GM12873 (cell line): ENCODE results near the gene C16orf87.

ENCODE experiments used
- CTCF ChIP-seq: IDR thresholded peaks from 2 replicates; pipeline ENCODE4 v1.5.1; 2012; ENCODE audit warnings: low read depth, mild to moderate bottlenecking, moderate library complexity, low read length, control low read depth; ENCODE audit not compliant: insufficient read depth; ENCODE audit errors: missing control alignments

The C16orf87 gene

DNA sequence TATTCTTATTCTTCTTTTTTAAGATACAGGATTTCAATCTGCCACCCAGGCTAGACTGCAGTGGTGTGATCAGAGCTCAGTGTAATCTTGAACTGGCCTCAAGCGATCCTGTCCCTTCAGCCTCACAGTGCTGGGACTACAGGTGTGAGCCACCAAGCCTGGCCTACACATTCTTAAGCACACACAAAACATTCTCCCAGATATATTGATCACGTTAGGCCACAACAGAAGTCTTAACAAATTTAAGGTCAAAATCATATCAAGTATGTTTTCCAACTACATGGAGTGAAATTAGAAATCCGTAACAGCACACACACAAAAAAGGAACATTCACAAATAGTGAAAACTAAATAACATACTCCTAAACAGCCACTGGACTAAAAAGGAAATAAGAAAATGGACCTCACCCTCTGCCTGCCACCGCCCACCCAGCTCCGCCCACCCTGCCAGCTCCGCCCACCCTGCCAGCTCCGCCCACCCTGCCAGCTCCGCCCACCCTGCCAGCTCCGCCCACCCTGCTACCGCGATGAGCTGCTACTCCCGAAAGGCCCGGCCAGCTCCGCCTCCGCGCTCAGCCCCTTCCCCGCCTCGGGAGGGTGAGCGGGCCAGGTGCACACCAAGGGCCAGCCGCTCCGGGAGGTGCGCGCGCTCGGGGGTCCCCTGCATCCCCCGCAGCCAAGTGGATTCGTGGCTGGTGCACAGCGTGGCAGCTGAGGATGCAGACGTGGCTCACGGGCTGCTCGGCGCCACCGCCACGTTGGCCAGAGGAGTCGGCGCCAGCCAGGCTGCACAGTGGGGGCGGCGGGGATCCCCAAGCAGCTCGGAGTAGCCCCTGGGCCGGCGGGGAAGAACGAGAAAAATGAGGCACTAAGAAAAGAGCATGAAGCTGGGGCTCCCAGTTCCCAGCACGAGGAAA, 41.2 kb downstream of the C16orf87 start:
- TF ChIP-seq CTCF, result no peak

DNA sequence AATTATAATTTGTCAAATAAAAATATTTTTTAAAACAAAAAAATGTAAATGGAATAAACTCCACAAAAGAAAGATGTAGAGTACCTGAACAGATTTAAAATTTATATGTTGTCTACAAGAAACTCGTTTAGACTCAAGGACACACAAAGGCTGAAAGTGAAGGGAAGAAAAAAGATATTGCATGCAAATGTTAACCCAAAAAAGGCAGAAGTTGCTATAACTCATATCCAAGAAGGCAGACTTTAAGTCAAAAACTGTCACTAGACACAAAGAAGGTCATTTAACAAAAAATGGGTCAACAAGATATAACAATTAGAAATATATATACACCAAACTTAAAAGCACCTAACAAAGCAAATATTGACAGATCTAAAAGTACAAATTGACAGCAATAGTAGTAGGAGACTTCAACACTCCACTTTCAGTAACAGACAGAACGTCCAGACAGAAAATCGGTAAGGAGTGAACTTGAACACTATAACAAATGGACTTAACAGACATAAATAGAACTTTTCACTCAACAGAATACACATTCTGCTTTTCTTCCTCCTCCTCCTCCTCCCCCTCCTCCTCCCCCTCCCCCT, 42.0 kb downstream of the C16orf87 start:
- TF ChIP-seq CTCF, result no peak

DNA sequence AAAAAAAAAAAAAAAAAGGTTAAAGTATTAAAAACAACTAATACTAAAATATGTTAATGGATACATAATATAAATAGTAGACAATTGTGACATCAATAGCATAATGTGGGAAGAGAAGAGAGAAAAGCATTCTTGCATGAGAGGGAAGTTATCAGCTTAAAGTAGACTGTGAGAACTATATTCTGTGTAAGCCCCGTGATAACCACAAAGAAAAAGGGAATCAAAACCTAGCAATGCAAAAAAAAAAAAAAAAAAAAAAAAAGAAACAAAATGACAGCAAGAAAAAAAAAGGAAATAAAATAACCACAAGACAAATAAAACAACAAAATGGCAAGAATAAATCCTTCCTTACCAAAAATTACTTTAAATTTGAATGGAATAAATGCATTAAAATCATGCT, 43.1 kb downstream of the C16orf87 start:
- no peak for TF ChIP-seq CTCF

DNA sequence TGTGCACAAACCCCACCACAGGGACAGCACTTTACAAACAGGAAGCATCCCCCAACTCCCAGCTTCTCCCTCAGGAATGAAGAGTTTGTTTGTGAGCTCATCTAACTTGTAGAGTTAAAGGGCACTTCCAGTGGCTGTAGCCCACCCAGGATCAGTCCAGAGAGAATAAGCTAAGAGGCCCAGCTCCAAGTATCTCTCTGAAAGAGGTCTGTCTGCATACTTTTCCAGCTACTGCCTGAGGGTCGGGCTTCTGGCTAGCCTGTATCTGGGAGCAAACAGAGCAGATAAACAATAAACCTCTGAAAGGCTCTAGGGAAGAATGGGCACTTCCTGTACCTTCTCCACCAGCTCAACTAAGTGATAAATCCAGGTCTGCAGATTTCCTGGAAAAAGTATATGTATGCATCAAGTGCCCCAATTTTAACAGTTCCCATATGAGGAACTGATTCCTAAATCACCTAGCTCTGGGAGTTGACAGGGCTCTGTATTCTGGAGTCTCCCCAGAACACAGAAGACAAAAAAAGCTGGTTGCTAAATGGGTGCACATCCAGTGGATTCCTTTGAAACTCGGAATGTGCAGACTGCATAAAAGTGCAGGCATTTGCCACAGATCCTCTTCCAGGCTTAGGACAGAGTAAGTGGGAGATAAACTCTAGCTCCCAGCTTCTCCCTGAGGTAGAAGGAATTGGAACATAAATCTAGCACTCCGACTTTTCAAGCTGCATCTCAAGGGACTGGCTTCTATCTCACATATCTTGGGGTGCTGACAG, 45.7 kb downstream of the C16orf87 start:
- no peak for TF ChIP-seq CTCF

DNA sequence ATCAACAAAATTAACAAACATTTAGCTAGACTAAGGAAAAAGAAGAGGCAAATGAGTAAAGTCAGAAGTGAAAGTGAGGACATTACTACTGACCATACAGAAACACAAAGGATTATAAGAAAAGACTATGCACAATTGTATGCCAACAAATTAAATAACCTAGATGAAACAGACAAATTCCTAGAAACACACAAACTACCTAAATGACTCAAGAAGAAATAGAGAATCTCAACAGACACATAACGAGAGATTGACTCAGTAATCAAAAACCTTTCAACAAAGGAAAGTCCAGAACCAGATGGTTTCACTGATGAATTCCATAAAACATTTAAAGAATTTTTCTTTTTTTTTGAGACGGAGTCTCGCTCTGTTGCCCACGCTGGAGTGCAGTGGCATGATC, 47.2 kb downstream of the C16orf87 start:
- no peak for TF ChIP-seq CTCF

DNA sequence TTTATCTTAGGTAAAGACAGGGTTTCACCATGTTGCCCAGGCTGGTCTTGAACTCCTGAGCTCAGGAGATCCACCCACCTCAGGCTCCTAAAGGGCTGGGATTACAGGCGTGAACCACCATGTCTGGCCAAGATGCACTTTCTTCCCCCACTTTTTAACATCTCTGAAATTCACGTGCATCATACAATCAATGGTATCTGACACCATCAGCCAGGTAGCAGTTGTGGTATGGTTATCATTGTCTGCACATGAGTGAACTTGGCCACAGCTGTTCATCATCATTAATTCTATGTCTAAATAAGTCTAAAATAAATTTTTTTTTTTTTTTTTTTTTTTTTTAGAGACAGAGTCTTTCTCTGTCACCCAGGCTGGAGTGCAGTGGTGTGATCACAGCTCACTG, 48.7 kb downstream of the C16orf87 start:
- TF ChIP-seq CTCF, result no peak

DNA sequence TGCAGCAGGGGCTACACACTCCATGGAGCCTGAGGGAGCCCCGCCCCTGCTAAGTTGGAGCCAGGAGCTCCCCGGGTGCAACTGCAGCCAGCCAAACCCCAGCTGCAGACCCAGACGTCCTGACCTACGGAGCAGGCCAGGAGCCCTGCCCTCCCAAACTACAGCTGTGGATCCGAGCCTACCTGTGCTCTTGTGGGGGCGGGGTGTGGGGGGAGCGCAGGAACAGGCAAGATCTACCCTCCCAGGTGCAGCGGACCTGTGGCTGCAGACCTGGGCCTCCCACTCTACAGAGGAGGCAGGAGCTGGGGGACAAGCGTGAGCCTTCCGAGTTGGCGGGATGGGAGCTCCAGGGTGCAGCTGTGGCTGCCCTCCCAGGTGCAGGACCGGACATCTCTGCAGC, 53.2 kb downstream of the C16orf87 start:
- TF ChIP-seq CTCF, result no peak
